Progenitor cell of endocrine pancreas (in vitro differentiated cells): ENCODE results near the gene GCLC. TPM values are rescaled to one million over a fixed set of nuclear protein-coding genes. Genes with fewer than 3 reads are reported as not detected.

ENCODE experiments used
- DNase-seq: peaks from one replicate; pipeline ENCODE4 v3.0.0; 2021; ENCODE audit warnings: low spot score; ENCODE audit not compliant: unreplicated experiment
- H3K27ac Mint-ChIP-seq: 2 replicates; pipeline ENCODE4 v1.8.0; 2021; ENCODE audit warnings: mild to moderate bottlenecking, moderate library complexity, mixed read lengths
- H3K27me3 Mint-ChIP-seq: 2 replicates; pipeline ENCODE4 v1.8.0; 2021; ENCODE audit warnings: mixed read lengths
- H3K36me3 Mint-ChIP-seq: 2 replicates; pipeline ENCODE4 v1.8.0; 2022; ENCODE audit warnings: mixed read lengths; ENCODE audit not compliant: insufficient read depth
- H3K4me1 Mint-ChIP-seq: 2 replicates; pipeline ENCODE4 v1.8.0; 2021; ENCODE audit warnings: low read depth, mixed read lengths
- H3K4me3 Mint-ChIP-seq: 2 replicates; pipeline ENCODE4 v1.8.0; 2021; ENCODE audit warnings: low read depth, mild to moderate bottlenecking, moderate library complexity, mixed read lengths
- H3K9me3 Mint-ChIP-seq: 2 replicates; pipeline ENCODE4 v1.8.0; 2021; ENCODE audit warnings: low read depth, mixed read lengths
- CTCF ChIP-seq: fragments of 200-600 bp; sonication (generic); IDR thresholded peaks from one replicate; pipeline ENCODE4 v1.5.0; 2021; ENCODE audit warnings: antibody characterized with exemption, mild to moderate bottlenecking; ENCODE audit not compliant: unreplicated experiment
- total RNA-seq: library from RNA; stranded (reverse); gene quantifications from 2 replicates; pipeline ENCODE4 v1.2.1, GENCODE V29; 2021

Gene GCLC
- total RNA-seq, 1 donor from 2014 or later = 34.2 TPM

- DNase-seq = no peak
- Mint-ChIP-seq H3K4me1 (peaks cover 5% of the 10 kb centered on the region), H3K27me3 (no peaks in the 10 kb centered on the region), H3K9me3 (no peaks in the 10 kb centered on the region), H3K4me3 (no peak overlapping the region), H3K36me3 (peaks cover 6% of the 10 kb centered on the region), H3K27ac (no peak overlapping the region)
- TF ChIP-seq CTCF = no peak
Observed at GRCh38 chr6:53536561-53536960, 8.3 kb downstream of the GCLC start.

GRCh38 chr6:53532942-53533341, 12.0 kb downstream of the GCLC start:
- H3K4me1 Mint-ChIP-seq = peaks cover 18% of the 10 kb centered on the region
- no peak overlapping the region for H3K4me3 Mint-ChIP-seq
- H3K27ac Mint-ChIP-seq = no peak overlapping the region

GRCh38 chr6:53532061-53532797, 12.7 kb downstream of the GCLC start:
- no peak for TF ChIP-seq CTCF
- no peak overlapping the region for H3K4me3 Mint-ChIP-seq
- H3K36me3 Mint-ChIP-seq = peaks cover 3% of the 10 kb centered on the region
- no peak overlapping the region for H3K27ac Mint-ChIP-seq
- no peaks in the 10 kb centered on the region for H3K27me3 Mint-ChIP-seq
- H3K9me3 Mint-ChIP-seq = no peaks in the 10 kb centered on the region
- H3K4me1 Mint-ChIP-seq = peaks cover 23% of the 10 kb centered on the region
- no peak for DNase-seq

More at GRCh38 chr6:53532942-53533341, 12.0 kb downstream of the GCLC start:
- Mint-ChIP-seq H3K36me3 (peaks cover 3% of the 10 kb centered on the region), H3K9me3 (no peaks in the 10 kb centered on the region), H3K27me3 (no peaks in the 10 kb centered on the region)
- TF ChIP-seq CTCF = no peak
- no peak for DNase-seq

- H3K27me3 Mint-ChIP-seq = no peaks in the 10 kb centered on the region
- no peak overlapping the region for H3K4me3 Mint-ChIP-seq
- H3K27ac Mint-ChIP-seq = peak overlapping the region; percentile 60
- H3K9me3 Mint-ChIP-seq = no peaks in the 10 kb centered on the region
- TF ChIP-seq CTCF = no peak
- DNase-seq = no peak
- peaks cover 3% of the 10 kb centered on the region for H3K36me3 Mint-ChIP-seq
- H3K4me1 Mint-ChIP-seq = peaks cover 25% of the 10 kb centered on the region
Observed at GRCh38 chr6:53530780-53531386, 14.0 kb downstream of the GCLC start.

GRCh38 chr6:53530346-53530745, 14.6 kb downstream of the GCLC start:
- no peaks in the 10 kb centered on the region for H3K27me3 Mint-ChIP-seq

More at GRCh38 chr6:53530346-53530745, 14.6 kb downstream of the GCLC start:
- no peak for DNase-seq
- H3K27ac Mint-ChIP-seq = peak overlapping the region; percentile 90
- H3K4me1 Mint-ChIP-seq = peaks cover 28% of the 10 kb centered on the region
- no peak for TF ChIP-seq CTCF
- H3K36me3 Mint-ChIP-seq = no peaks in the 10 kb centered on the region
- no peaks in the 10 kb centered on the region for H3K9me3 Mint-ChIP-seq
- H3K4me3 Mint-ChIP-seq = no peak overlapping the region
